MM.1S (cell line): Measurements from ENCODE around the gene WHRN.

Experiments used
- CTCF ChIP-seq: fragments of 300-600 bp; sonication (generic); IDR thresholded peaks from 2 replicates; pipeline ENCODE4 v1.5.1; 2016; ENCODE audit warnings: antibody characterized with exemption, low read length, mixed read lengths
- EZH2 ChIP-seq: fragments of 300-600 bp; sonication (generic); optimal IDR thresholded peaks from 2 replicates; pipeline ENCODE3; 2017; ENCODE audit warnings: low read depth, mild to moderate bottlenecking, antibody characterized with exemption, low read length, mixed read lengths

GRCh38 chr9:114478459-114478858, 26.8 kb downstream of the WHRN start:
- TF ChIP-seq CTCF (no peak), EZH2 (no peak)
